Right lobe of liver (tissue), 6 donors: ENCODE measurements around the gene ATP5F1E. TPM values are rescaled to one million over a fixed set of nuclear protein-coding genes. Genes with fewer than 3 reads are reported as not detected.

ENCODE experiments used
- ATAC-seq, 4 donors: fragments of 200-7000 bp; cut with Tn5 transposase; one replicate each; pipeline ENCODE4 v1.9.1; 2020; ENCODE audit warnings: mild to moderate bottlenecking in 4 of 4, moderate library complexity in 4 of 4
- DNase-seq, 3 donors: peaks; one replicate each; pipeline ENCODE4 v3.0.0-alpha.2; 2020
- H3K27ac ChIP-seq, 3 donors: fragments of 200-600 bp; one replicate each; pipeline ENCODE4 v1.8.0; 2022
- H3K27me3 ChIP-seq, 2 donors: fragments of 200-600 bp; one replicate each; pipeline ENCODE4 v1.8.0; 2022
- H3K36me3 ChIP-seq, 4 donors: fragments of 200-600 bp; sonication (generic) in 1 of 4; one replicate each; pipeline versions ENCODE4 v1.5.1 to v1.8.0; 2017 to 2022; ENCODE audit warnings: control low read depth in 1 of 4
- H3K4me1 ChIP-seq, 4 donors: fragments of 200-600 bp; sonication (generic) in 1 of 4; one replicate each; pipeline versions ENCODE4 v1.5.1 to v1.8.0; 2017 to 2022; ENCODE audit warnings: control low read depth in 1 of 4
- H3K4me3 ChIP-seq, 3 donors: fragments of 200-600 bp; one replicate each; pipeline ENCODE4 v1.8.0; 2022
- H3K9me3 ChIP-seq, 4 donors: fragments of 200-600 bp; sonication (generic) in 1 of 4; one replicate each; pipeline versions ENCODE4 v1.5.1 to v1.8.0; 2017 to 2022; ENCODE audit warnings: control low read depth in 1 of 4
- CTCF ChIP-seq, 4 donors: fragments of 200-600 bp in 3 of 4; fragments of 450-650 bp in 1 of 4; IDR thresholded peaks; one replicate each; pipeline versions ENCODE4 v1.5.1 to v1.8.0; 2016 to 2022; ENCODE audit warnings: antibody characterized with exemption in 4 of 4, mild to moderate bottlenecking in 2 of 4
- POLR2A ChIP-seq: fragments of 450-650 bp; IDR thresholded peaks from one replicate; pipeline ENCODE4 v1.6.1; 2017; ENCODE audit warnings: antibody characterized with exemption, mild to moderate bottlenecking
- WGBS: methylation state at CpG from one replicate; pipeline ENCODE4 v1.1.6; 2018; ENCODE audit warnings: low coverage, low lambda C conversion rate; ENCODE audit not compliant: insufficient coverage; ENCODE audit errors: missing lambda C conversion rate; 5-methylcytosine and 5-hydroxymethylcytosine counted together
- intact Hi-C, 2 donors: fragments of 100-400 bp; cut with DNase I; formaldehyde crosslinking; loops; one replicate each; pipeline versions ENCODE4 v1.11.2 to v1.14.1; 2022
- total RNA-seq, 6 experiments: library from RNA; depleted of rRNA in 2 of 6; stranded (reverse); fragments of >200 nt in 2 of 6; fragmentation: NEBNext Ultra II Directional in 3 of 6; extraction: Animal tissue kit (Norgen Biotek cat#: 25700) in 3 of 6; gene quantifications; one replicate each; pipeline versions ENCODE4 v1.1.0 to v1.2.4, GENCODE V29; 2016 to 2023
- donor health status: DM: no; HTN: yes; CAD: no.
- donor health status: DM: no; HTN: no; CAD: no.
- donor health status: DM: no; HTN: no; CAD: no.
- donor health status: DM: no; HTN: yes; CAD: no.
- donor health status: DM: no; HTN: yes; CAD: no.

Gene ATP5F1E
- total RNA-seq, 6 experiments from 2014 or later, result 15.8 to 34.6 (median 30.5) TPM

- no peak overlapping the region for H3K27ac ChIP-seq
- no peak for DNase-seq
- 98% methylated on average over 4 of the region's 4 CpGs for WGBS
- no peaks in the 10 kb centered on the region for H3K9me3 ChIP-seq
- ATAC-seq, result no peak
- no peaks in the 10 kb centered on the region for H3K27me3 ChIP-seq
- peaks cover 4 to 56% (median 15%) of the 10 kb centered on the region in 4 donors for H3K36me3 ChIP-seq
- H3K4me1 ChIP-seq, result peaks cover 0 to 30% (median 6%) of the 10 kb centered on the region in 4 donors
- intact Hi-C loops, result no loop called here
- no peak for TF ChIP-seq POLR2A
- no peak for TF ChIP-seq CTCF (IDR thresholded peaks at IDR 0.05)
- H3K4me3 ChIP-seq, result no peak overlapping the region
Observed at GRCh38 chr20:59025511-59025910, 6.6 kb downstream of the ATP5F1E start.

DNA sequence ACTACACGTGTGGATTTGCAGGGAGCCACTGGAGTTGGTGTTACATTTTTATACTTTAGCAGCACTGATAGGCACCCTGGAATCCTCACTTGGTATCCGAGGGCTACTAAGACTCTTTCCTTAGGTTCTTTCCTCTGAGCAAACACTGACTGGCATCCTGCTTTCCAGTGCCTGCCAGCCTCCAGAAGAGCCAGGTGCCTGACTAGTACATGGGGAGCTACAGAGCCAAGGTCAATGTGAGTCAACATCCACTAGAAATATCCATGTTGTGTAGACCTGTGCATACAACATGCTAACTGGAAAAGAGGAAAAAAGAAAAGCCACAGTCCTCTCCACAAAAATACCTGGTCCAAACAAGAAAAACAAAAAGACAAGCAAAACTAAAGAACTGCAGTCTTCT is 7.0 kb downstream of the ATP5F1E start:
- TF ChIP-seq POLR2A, result no peak
- TF ChIP-seq CTCF (IDR thresholded peaks at IDR 0.05), result no peak
- WGBS, result 63% methylated on average over 2 of the region's 2 CpGs

GRCh38 chr20:59024111-59024530 is 8.0 kb downstream of the ATP5F1E start:
- Histone ChIP-seq H3K4me3 (no peak overlapping the region), H3K27me3 (no peaks in the 10 kb centered on the region), H3K9me3 (no peaks in the 10 kb centered on the region), H3K4me1 (peaks cover 0 to 16% (median 0%) of the 10 kb centered on the region in 4 donors), H3K27ac (no peak overlapping the region), H3K36me3 (peaks cover 0 to 43% (median 8%) of the 10 kb centered on the region in 4 donors)
- 100% methylated on average over 5 of the region's 24 CpGs for WGBS
- TF ChIP-seq POLR2A (no peak), CTCF (IDR thresholded peaks at IDR 0.05) (no peak)
- ATAC-seq, result no peak
- intact Hi-C loops, result no loop called here
- no peak for DNase-seq

More for the DNA sequence above, 7.0 kb downstream of the ATP5F1E start:
- peaks cover 4 to 52% (median 14%) of the 10 kb centered on the region in 4 donors for H3K36me3 ChIP-seq
- no peak overlapping the region for H3K4me3 ChIP-seq
- peaks cover 0 to 26% (median 4%) of the 10 kb centered on the region in 4 donors for H3K4me1 ChIP-seq
- H3K9me3 ChIP-seq, result no peaks in the 10 kb centered on the region
- H3K27me3 ChIP-seq, result no peaks in the 10 kb centered on the region
- no peak for DNase-seq
- H3K27ac ChIP-seq, result no peak overlapping the region
- intact Hi-C loops, result no loop called here
- ATAC-seq, result peak in 3 of 4 donors; percentile 40 to 72 (median 53)

DNA sequence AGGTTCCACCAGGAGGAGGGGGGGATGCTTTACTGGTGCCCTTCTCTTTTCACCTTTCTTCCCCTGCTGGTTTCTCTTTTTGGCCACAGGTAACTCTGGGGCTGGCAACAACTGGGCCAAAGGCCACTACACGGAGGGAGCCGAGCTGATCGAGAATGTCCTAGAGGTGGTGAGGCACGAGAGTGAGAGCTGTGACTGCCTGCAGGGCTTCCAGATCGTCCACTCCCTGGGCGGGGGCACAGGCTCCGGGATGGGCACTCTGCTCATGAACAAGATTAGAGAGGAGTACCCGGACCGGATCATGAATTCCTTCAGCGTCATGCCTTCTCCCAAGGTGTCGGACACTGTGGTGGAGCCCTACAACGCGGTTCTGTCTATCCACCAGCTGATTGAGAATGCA is 8.5 kb downstream of the ATP5F1E start:
- DNase-seq (peak in 1 of 3 donors; percentile 42), ATAC-seq (peak in 3 of 4 donors; percentile 36 to 58 (median 39))
- no peak overlapping the region for H3K4me3 ChIP-seq
- intact Hi-C loops, result no loop called here
- H3K27me3 ChIP-seq, result no peaks in the 10 kb centered on the region
- no peak for TF ChIP-seq POLR2A
- no peak for TF ChIP-seq CTCF (IDR thresholded peaks at IDR 0.05)
- H3K9me3 ChIP-seq, result no peaks in the 10 kb centered on the region
- WGBS, result no CpG with 5 or more reads among the region's 13 CpGs
- H3K4me1 ChIP-seq, result peaks cover 0 to 13% (median 0%) of the 10 kb centered on the region in 4 donors
- no peak overlapping the region for H3K27ac ChIP-seq
- H3K36me3 ChIP-seq, result peaks cover 0 to 38% (median 6%) of the 10 kb centered on the region in 4 donors
